ENCODE data around the gene FBXO31. TPM values are rescaled to one million over a fixed set of nuclear protein-coding genes. Genes with fewer than 3 reads are reported as not detected.

FBXO31 gene
- total and polyA plus RNA-seq, 2 of the 13 experiments (the other 11 are each of a cell fraction or from before 2014, with no cell fraction given), result 92.4 to 101 TPM

GRCh38 chr16:87384162-87384874 is 742 bp upstream of the FBXO31 start:
- FAIRE-seq, result no peak
- Histone ChIP-seq H3K79me2 (ENCODE audit: insufficient read depth, low read length) (peaks cover 43% of the 10 kb centered on the region), H3K27me3 (ENCODE audit: control insufficient read depth in 1 of 2, insufficient read depth in 2 of 2, low read length in 2 of 2) (no peaks in the 10 kb centered on the region; a peak in 1 of 5 replicates), H2AFZ (ENCODE audit: low read length) (no peak overlapping the region), H4K20me1 (ENCODE audit: insufficient read depth, low read length) (peaks cover 28% of the 10 kb centered on the region), H3K4me3 (replicated peaks in 1 of 3; ENCODE audit: insufficient read depth in 1 of 3, low read depth in 2 of 3, low read length in 3 of 3) (peak overlapping the region; percentile 78 to 100 (median 96)), H3K9me3 (ENCODE audit: low read length) (no peaks in the 10 kb centered on the region), H3K4me1 (ENCODE audit: insufficient read depth, low read length) (peaks cover 54% of the 10 kb centered on the region), H3K4me2 (ENCODE audit: low read depth, low read length) (peak overlapping the region; percentile 84), H3K36me3 (replicated peaks in 1 of 2; ENCODE audit: control insufficient read depth in 1 of 2, insufficient read depth in 2 of 2, low read length in 2 of 2) (peaks cover 0 to 6% of the 10 kb centered on the region in 2 experiments; a peak in 1 of 5 replicates), H3K27ac (ENCODE audit: extremely low read length, insufficient read depth, low read length) (peak overlapping the region; percentile 100), H3K9ac (ENCODE audit: insufficient read depth, low read depth, low read length) (peak overlapping the region; percentile 100)
- intact Hi-C loops (cut with micrococcal nuclease; ENCODE audit: unreplicated experiment), result loop anchor here (2.0 to 10.0 kb wide), 3 partner anchors 68 to 470 kb away; partner anchors contain the start of gene C16orf95
- no peak for DNase-seq (ENCODE audit: low spot score)
- under 1% methylated on average over 30 of the region's 64 CpGs for WGBS (ENCODE audit: low lambda C conversion rate)
- ChIA-PET CTCF (ENCODE audit: low intra/inter-chr PET ratio, low total read pairs) (no interaction called here), POLR2A (interaction anchor here (0.7 to 14.0 kb wide), 20 partner anchors 10 to 1104 kb away, joined by 3 to 265 read pairs (median 6); partner anchors contain the start of genes C16orf95 and MAP1LC3B)
- no TSS peak for BruUV-seq (replicated peaks)
- peak; percentile 35 for ATAC-seq
- in situ Hi-C loops (cut with HindIII; ENCODE audit: extremely low pct_ligation_motif_present, low pct_unique_long_range_greater_than_20kb), result loop anchor here (25.0 kb wide), 1 partner anchor 478 kb away; the partner anchor contains the start of gene SLC7A5
- TF ChIP-seq ZNF138 (CRISPR knock-in tag; IDR thresholded peaks at IDR 0.05; ENCODE audit: low read depth) (peak; percentile 79; the same call in 1 of the 2 replicates), ZNF343 (CRISPR knock-in tag; IDR thresholded peaks at IDR 0.05) (peak; percentile 94; the same call in 1 of the 2 replicates), ARHGAP35 (CRISPR knock-in tag; IDR thresholded peaks at IDR 0.05; ENCODE audit: borderline replicate concordance) (peak; percentile 80; the same call in 1 of the 2 replicates), ATRX (CRISPR knock-in tag; IDR thresholded peaks at IDR 0.05; ENCODE audit: borderline replicate concordance) (no peak), ZNF383 (CRISPR knock-in tag; IDR thresholded peaks at IDR 0.05; ENCODE audit: borderline replicate concordance) (peak; percentile 60; the same call in 1 of the 2 replicates), RBAK (CRISPR knock-in tag; IDR thresholded peaks at IDR 0.05) (no peak), PHF8 (CRISPR knock-in tag; IDR thresholded peaks at IDR 0.05) (peak; percentile 87), JUND (CRISPR knock-in tag; IDR thresholded peaks at IDR 0.05) (no peak), ZBTB21 (CRISPR knock-in tag; IDR thresholded peaks at IDR 0.05) (no peak), KDM4B (CRISPR knock-in tag; IDR thresholded peaks at IDR 0.05) (0 out of 2 replicates have a peak, but pooled peaks have one; percentile 7), ZNF720 (CRISPR knock-in tag; IDR thresholded peaks at IDR 0.05) (no peak), MATR3 (CRISPR knock-in tag; IDR thresholded peaks at IDR 0.05) (no peak), ZSCAN9 (CRISPR knock-in tag; IDR thresholded peaks at IDR 0.05; ENCODE audit: borderline replicate concordance) (no peak; the same call in 1 of the 2 replicates), SRF (IDR thresholded peaks at IDR 0.05; ENCODE audit: low read depth, low read length) (no peak), ZNF7 (CRISPR knock-in tag; IDR thresholded peaks at IDR 0.05) (peak; percentile 17; the same call in 1 of the 2 replicates), ZNF616 (CRISPR knock-in tag; IDR thresholded peaks at IDR 0.05; ENCODE audit: low read depth) (0 out of 2 replicates have a peak, but pooled peaks have one; percentile 64), ZNF619 (CRISPR knock-in tag; IDR thresholded peaks at IDR 0.05) (no peak; the same call in 1 of the 2 replicates), LCORL (IDR thresholded peaks at IDR 0.05) (no peak), LCORL (CRISPR knock-in tag; IDR thresholded peaks at IDR 0.05) (peak; percentile 92), ZFAT (CRISPR knock-in tag; conservative IDR thresholded peaks at IDR 0.05) (no peak), SCMH1 (CRISPR knock-in tag; IDR thresholded peaks at IDR 0.05; ENCODE audit: borderline replicate concordance) (no peak), PRPF4 (IDR thresholded peaks at IDR 0.05; ENCODE audit: low read depth, low read length, poor library complexity, severe bottlenecking) (no peak)
- TF ChIP-seq, protein P1, sequence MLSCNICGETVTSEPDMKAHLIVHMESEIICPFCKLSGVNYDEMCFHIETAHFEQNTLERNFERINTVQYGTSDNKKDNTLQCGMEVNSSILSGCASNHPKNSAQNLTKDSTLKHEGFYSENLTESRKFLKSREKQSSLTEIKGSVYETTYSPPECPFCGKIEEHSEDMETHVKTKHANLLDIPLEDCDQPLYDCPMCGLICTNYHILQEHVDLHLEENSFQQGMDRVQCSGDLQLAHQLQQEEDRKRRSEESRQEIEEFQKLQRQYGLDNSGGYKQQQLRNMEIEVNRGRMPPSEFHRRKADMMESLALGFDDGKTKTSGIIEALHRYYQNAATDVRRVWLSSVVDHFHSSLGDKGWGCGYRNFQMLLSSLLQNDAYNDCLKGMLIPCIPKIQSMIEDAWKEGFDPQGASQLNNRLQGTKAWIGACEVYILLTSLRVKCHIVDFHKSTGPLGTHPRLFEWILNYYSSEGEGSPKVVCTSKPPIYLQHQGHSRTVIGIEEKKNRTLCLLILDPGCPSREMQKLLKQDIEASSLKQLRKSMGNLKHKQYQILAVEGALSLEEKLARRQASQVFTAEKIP (CRISPR knock-in tag; IDR thresholded peaks at IDR 0.05; ENCODE audit: borderline replicate concordance), result no peak

Data from HepG2 (cell line).